SW480 (cell line): ENCODE measurements around the gene PLK1.
"Not testable (repeated sequence)": the region's sequence is repeated elsewhere in the genome, so short reads cannot be mapped to it uniquely, and the experiment has no call there.

Experiments
- DNase-seq: peaks from one replicate; pipeline ENCODE4 v3.0.0-alpha.2; 2016; ENCODE audit warnings: low spot score

PLK1 gene

DNA sequence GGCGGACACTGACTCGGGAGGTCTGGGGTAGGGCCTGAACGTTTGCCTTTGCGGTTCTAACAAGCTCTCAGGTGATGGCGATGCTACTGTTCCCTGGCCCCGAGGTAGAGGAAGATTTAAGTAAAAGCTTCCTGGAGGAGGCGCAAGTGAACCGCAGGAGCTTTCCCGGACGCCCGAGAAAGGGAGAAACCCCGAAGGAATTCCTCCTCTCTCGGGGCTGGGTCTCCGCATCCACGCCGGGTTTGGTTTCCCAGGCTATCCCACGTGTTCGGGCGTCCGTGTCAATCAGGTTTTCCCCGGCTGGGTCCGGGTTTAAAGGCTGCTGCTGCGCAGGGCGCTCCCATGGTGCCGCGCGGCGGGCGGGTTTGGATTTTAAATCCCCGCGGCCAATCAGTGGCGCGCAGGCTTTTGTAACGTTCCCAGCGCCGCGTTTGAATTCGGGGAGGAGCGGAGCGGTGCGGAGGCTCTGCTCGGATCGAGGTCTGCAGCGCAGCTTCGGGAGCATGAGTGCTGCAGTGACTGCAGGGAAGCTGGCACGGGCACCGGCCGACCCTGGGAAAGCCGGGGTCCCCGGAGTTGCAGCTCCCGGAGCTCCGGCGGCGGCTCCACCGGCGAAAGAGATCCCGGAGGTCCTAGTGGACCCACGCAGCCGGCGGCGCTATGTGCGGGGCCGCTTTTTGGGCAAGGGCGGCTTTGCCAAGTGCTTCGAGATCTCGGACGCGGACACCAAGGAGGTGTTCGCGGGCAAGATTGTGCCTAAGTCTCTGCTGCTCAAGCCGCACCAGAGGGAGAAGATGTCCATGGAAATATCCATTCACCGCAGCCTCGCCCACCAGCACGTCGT, at the start of gene PLK1:
Gene PLK1 (plus strand): TSS at position 460 of the 844 bp plus-strand sequence. CDS start 44 bp downstream, at position 504.
- peak; percentile 78 for DNase-seq

DNA sequence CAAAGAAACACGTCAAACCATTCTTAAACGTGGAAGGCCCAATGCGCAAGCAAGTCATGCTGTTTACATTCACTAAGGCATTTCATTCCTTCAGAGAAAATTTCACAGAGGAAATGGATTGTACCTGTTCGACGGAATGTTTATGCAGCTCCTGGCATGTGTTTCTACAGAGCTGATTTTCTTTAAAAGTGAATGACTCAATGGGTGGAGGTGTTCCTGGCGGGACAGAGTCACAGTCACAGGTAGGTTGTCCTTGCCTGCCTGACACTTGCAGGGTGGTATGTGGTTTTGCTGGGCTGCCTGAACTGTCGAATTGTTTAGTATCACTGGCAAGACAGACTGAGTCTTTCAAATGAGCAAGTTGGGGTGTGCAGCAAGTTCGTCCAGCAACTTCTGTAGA, 49.2 kb upstream of the PLK1 start:
- no peak for DNase-seq

DNA sequence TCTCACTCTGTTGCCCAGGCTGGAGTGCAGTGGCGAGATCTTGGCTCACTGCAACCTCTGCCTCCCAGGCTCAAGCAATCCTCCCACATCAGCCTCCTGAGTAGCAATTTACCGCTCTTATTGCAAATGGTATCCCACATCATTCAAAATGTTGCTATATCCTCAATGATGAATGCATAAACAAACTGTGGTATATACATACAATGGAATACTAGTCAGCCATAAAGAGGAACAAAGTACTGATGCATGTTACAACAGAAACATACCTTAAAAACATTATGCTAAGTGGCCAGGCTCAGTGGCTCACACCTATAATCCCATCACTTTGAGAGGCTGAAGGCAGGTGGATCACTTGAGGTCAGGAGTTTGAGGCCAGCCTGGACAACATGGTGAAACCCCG, 46.8 kb upstream of the PLK1 start:
- not testable (repeated sequence) for DNase-seq

DNA sequence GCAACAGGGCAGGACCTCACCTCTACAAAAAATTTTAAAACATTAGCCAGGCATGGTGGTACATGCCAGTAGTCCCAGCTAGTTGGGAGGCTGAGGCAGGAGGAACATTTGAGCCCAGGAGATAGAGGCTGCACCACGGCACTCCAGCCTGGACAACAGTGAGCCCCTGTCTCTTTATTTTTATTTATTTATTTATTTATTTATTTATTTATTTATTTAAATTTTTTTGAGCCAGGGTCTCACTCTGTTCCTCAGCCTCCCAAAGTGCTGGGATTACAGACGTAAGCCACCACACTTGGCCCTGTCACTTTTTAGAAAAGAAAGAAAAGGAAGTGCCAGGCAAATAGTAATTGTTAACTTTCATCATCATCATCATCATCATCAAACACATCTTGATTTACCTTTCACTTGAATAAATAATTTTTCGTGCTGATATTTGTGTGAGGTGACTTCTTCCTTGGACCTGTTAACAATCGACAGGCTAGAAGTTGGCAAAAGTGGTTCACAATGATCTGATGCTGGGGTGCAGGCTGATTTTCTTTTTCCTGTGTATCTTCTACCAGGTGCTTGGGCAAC, 44.1 kb upstream of the PLK1 start:
- no peak for DNase-seq

DNA sequence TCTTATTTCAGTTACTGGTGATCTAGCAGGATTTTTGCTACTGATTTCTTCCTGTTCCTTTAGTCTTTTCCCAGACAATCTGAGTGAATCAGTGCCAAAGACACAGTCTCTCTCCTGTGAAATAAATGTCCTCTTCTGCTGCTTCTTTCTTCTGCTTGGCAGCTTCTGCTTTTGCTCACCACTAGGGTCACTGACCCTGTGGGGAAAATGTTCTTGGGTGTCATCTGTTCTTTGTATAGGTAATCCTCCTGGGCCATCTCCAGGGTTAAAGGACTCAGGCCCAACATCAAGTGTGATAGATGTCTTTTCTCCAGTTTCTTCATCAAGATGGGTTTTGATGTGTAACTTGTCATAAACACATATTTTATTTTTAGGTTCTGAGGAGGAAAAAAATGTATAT, 42.7 kb upstream of the PLK1 start:
- DNase-seq, result no peak

DNA sequence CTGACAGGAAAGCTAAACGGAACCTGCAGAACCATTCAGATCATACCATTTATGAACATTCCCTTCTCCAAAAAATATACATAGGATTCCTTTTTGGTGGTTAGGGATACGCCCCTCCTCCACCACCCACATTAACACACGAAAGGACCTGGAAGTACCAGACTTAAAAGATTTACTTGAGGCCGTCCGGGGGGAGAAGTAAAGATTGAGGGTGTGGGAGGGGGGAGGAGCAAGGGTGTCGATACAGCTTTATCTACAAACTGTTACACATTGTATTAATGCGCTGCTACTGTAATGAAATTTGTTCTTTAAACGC, 38.1 kb upstream of the PLK1 start:
- no peak for DNase-seq

DNA sequence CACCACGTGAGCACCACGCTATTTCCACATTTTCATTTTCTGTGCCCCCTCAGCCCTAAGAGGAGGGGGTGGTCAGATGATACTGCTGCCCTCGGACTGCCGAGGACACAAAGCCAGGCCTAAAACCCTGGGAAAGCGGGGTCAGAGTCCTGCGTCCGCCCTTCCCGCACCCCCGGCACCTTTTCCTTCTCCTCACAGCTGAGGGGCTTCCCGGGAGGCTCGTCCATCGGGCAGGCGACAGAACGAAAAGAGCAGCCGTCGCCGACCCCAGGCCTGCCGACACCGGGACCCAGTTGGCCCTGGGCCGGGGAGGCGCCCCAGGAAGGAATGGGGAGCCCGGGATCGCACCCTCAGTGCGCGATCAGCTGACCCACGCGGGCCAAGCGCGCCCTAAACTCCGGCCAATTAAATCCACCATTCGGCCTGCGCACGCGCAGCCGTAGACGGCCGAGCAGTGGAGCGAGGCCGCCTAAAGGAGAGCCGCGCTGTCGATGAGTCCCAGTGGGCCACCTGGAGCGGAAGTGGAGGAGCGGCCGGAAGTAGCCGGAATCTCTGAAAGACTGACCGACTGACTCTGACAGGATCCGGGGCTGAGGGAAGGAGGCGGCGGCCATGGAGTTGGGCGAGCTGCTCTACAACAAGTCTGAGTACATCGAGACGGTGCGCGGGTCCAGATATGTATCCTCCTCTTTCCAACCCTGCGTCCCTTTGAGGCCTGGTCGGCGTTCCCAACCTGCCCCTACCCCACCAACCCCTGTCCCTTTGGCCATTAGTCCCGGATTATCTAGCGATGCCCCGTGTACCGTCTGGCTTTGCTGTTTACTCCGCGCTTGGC, 37.5 kb upstream of the PLK1 start, which contains the start of the genes DCTN5 and PALB2:
Gene DCTN5 (plus strand): TSS at position 536 of the 835 bp plus-strand sequence. CDS start 77 bp downstream, at position 613.
Gene PALB2 (minus strand): TSS at position 380 of the 835 bp plus-strand sequence. CDS start 153 bp downstream, at position 227.
- peak; percentile 92 for DNase-seq

DNA sequence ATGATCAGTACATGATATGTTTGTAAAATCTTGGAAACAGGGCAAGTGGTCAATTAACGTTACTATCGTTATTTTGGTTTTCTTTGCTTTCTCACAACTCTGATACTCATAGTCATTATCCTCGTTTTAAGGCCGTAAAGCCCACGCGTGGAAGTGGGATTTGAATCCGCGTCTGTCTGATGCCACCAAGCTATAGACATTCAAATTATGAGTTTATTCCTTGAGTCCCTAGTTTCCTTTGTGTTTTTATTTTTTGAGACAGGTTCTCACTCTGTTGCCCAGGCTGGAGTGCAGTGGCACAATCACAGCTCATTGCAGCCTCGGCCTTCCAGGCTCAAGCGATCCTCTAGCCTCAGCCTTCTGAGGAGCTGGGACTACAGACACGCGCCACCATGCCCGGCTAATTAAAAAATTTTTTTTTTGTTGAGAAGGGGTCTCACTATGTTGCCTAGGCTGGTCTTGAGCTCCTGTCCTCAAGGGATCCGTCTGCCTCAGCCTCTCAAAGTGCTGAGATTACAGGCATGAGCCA, 36.4 kb upstream of the PLK1 start:
- no peak for DNase-seq

DNA sequence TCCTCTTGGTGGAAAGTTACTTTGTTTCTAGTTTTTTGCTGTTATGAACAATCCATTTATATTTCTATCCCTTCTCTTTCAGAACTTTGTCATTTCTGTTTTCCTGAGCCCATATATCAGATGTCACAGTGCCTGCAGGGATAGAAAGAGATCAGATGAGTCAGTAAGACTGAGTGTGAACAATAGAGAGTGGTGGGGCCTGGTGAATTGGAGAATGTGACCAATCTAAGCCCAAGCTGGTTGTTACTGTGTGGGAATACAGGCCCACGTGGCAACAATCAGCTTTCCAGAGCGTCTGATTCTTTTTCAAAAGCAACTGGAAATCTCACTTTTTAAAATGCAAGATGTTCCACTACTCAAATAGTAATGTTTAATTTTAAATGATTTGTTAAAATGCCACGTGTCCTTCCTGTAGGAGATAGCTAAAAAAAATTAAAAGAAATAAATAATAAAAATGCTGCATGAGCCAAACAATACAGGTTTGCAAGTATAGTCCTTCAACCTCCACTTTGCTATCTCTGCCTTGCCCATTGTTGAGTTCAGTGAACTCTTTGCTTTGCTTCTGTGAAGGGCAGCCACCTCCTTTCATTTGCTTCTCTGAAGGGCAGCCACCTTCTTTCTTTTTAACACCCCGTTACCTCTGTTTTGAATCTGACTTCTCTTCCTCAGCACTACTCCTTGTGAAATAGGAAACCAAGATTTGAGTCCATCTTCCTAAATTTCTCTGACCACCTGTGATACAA, 27.8 kb upstream of the PLK1 start:
- DNase-seq, result no peak

DNA sequence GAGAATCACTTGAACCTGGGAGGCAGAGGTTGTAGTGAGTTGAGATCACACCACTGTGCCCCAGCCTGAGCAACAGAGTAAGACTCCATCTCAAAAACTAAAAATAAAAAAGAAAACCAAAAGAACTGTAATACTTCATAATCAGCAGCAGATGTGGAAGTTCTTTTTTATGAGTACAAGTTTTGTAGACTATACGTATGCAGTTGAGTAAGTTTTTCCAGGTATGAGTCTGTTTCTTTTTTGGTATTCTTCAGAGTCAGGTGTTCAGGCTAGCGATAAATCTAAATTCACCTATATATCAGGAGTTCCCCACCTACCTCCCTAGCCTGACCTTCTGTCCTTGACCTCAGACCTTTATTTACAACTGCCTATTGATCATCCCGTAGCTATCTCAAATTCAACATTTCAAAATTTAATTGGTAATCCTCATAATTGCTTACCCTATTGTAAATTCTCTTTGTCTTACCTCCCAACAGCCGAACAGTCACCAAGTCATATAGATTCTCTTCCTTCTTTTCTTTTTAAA, 26.7 kb upstream of the PLK1 start:
- no peak for DNase-seq

DNA sequence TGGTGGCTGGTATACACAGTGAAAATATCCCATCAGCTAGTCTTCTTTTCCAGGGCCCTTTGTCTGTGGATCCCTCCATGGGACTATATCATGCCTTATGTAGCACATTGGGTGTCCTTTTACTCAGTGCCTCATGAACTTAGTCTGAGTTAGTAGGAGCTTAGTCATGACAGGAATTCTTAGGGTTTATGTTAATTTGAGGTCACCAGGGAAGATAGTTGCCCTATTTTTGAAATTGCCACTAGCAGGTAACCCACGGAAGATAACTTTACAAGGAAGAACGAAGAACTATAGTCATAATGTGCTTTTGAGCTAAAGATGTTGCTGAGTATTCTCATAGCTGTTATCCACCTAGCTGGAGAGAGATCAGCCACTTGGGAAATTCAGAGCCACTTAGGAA, 14.8 kb upstream of the PLK1 start:
- DNase-seq, result no peak

DNA sequence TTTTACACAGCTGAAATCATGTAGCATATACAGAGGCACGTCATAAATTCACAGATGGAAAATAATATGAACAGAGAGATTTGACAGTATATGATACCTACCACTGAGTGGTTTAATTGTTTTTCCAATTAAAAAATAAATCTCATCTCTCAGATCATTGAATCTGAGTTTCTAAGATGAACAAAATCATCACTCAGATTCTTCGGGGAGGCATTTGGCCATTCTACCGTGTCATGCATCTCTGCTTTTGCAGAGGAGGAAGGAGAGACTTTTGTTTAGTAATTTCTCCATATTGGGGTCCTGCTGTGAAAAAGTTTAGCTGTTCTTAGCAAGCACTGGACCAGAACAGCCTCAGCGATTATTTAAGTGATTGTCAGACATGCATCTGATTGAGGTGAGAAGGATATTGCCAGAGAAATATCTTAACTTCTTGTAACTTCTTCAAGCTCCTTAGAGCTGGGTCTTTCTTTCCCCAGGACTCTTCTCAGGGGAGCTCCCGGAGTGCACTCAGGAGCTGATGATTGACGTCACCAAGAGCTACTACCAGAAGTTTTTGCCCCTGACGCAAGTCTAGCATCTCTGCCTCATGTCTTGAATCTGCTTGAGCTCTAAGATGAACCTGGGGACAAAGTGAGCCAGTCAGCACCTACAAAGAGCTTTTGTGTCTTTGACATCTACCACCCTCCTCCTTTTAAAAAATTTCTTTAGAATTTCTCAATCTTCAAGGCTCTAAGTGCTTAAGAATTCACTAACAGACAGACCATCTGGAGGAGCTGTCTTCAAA, 11.9 kb upstream of the PLK1 start:
- no peak for DNase-seq

DNA sequence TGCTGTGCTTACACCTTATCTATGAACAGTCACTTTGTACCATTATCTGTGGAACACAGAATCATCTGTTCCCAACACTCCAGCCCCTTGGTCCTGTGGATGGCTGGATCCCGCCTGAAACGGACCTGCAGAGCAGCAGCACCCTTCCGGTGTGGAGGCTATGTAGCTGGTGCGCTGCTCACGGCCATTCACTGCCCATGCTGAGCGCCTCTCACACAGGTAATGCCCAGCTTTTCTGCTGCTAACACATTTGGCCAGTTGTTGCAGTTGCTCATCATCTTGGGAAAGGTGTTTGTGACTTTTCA, 11.4 kb upstream of the PLK1 start:
- DNase-seq, result no peak

DNA sequence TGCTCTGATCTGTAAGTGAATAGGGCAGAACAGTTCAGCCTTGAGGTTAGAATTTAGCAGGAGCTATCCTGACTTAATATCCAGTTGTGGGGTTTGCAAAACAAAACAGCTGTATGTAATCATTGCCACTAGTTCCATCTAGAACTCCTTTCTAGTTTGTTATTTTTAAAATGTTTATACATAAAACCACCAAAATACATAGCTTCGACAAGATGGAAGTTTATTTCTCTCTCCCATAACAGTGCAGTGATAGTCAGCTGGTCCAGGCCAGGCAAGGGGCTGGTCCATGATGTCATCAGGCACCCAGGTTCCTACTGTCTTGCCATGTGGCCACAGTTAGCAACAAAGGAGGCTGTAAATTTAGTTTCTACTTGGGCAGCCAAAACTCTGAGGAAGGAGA, 10.5 kb upstream of the PLK1 start:
- DNase-seq, result no peak

DNA sequence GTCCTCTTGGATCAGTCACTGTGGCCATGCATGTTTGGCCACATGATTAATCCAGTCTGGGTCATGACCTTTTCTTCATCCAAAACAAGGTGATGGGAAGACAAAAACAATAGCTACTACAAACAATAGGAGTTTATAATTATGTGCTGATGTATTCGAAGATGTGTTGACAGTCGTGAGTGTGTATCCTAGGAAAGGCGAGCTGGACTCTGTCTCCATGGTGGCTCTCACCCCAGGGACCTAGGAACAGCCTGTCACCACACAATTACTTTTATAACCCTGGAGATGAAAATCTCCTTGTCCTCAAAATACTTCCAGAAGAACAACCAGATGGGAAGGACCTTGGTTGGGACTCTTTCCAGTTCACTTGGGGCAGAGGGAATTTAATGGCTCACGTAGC, 9.8 kb upstream of the PLK1 start:
- DNase-seq, result no peak

DNA sequence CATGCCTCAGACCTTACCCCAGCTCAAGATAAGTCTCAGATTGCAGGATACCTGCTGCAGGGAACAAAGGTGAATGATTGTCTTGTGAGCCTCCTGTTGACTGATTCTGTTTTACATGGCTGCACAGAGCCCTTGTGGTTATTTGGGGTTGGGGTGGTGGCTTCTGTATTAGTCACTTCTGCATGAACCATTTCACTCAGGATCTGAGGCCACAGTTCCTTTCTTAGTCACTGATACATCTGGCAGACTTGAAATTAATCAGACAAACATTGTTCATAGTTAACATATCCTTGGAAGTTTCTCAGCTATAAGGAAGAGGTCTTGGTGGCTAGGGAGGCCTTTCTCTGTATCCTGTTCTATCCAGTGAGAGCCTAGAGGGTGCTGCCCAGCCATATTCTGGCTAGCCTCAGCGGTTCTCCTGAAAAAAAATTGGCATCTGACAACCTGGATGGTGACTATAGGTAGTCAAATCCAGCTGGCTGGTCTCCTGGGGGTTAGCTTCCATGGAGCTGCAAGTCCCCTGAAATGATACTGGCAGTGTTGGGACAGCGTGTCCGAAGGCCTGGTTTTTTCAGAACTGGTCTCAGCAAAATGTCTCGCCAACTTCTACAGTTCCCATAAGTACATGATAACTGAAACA, 8.4 kb upstream of the PLK1 start:
- DNase-seq, result no peak

DNA sequence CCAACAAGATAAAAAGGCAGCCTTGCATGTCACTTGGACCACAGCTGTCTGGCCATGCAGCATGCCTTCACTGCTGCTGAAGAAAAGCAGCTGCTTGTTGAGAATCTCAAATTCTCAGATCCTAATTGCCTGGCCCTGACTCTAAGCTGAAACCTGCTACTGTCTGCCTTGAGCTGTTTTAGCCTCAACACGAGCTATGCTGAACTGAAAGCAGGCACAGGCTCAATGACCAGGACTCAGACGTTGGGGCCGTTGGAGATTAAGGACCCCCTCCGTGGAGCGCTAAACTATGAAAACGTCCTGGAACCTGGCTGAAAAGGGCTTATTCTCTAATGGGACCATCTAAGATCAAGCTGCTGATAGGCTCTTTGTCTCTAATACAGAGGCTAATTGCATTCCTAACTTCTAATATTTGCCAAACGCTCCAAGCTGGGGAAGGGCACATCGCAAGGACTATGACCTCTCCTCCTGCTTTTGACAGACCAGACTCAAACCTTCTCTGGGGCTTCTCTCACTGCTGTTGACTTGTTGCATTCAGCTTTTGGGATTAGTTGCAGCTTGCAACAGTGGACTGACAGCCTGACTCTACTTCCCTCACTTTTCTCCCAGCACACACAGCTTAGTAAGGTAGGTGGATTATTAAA, 4.6 kb upstream of the PLK1 start:
- no peak for DNase-seq

DNA sequence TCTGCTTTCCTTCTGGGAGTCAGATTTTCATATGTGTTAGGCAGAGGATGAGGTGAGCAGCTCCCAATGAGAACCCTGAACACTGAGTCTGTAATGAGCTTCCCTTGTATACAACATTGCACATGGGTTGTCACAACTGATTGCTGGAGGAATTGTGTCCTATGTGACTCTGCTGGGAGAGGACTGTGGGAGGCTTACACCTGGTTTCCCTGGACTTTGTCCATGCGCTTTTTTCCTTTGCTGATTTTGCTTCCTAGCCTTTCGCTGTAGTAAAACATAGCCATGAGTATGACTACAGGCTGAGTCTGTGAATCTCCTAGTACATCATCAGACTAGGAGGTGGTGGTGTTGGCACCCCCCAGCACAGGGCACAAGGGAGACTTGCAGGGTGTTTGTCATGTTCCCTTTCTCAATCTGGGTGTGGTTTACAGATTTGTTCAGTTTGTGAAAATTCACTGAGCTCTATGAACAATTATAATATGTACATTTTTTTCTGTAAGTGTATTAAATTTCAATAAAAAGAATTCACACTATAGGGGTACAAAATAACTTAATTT, 1.7 kb upstream of the PLK1 start:
- DNase-seq, result no peak

DNA sequence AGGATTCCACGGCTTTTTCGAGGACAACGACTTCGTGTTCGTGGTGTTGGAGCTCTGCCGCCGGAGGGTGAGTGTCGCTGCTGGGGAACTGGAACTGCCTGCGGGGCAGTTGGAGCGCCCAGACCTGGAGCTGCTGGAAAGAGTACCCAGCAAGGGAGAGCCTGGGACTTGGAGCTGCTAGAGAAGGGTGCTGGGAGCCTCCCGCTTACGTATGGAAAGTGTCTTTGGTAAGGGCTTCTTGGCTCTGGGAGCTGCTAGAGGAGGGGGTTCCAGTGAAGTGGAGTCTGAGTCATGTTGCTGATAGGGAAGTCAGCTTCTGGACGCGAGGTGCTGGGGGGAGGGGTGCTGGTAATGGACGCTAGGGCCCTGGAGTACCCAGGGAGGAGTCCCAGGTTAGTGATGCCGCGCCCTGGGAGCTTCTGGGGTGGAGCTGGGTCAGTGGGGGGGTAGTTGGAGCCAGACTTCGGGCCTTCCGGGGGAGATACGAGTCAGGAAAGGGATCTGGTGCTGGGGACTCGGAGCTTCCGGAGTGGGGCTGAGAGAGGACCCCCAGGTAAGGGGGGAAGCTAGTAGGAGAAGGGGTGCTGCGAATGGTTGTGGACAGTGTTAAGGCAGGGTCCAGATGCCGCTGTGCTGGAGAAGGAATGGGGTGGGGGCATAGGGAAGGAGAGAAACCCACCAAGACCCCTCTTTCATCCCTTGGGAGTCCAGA, 741 bp downstream of the PLK1 start:
- DNase-seq, result peak; percentile 51
